HepG2 (cell line): ENCODE results near the gene COPZ1. TPM values are rescaled to one million over a fixed set of nuclear protein-coding genes. Genes with fewer than 3 reads are reported as not detected.

Experiments
- ATAC-seq: fragments of 200-7000 bp; cut with Tn5 transposase; 3 replicates; pipeline ENCODE4 v1.9.1; 2020; ENCODE audit warnings: mild to moderate bottlenecking, moderate library complexity
- BruUV-seq: library from RNA; stranded (reverse); fragments of 400-500 nt; replicated peaks from 2 replicates; lab custom pipeline; 2021; lab: Mats Ljungman, UMichigan
- CTCF ChIA-PET: fragments of 300-600 bp; formaldehyde crosslinking; extraction: SDS; loops from one replicate; lab custom pipeline; 2021; ENCODE audit warnings: low total read pairs, inconsistent platforms, low intra/inter-chr PET ratio; lab: Yijun Ruan, JAX
- POLR2A ChIA-PET: fragments of 350-600 bp; sonication (Branson Sonifier 250); formaldehyde crosslinking; loops from one replicate; lab custom pipeline; 2020; ENCODE audit warnings: antibody characterized with exemption, inconsistent platforms; lab: Yijun Ruan, JAX
- DNase-seq: peaks from one replicate; pipeline ENCODE4 v3.0.0-alpha.2; 2015; ENCODE audit warnings: low spot score
- FAIRE-seq: peaks from 3 replicates; lab custom pipeline; 2011; peaks lifted over from hg19 to GRCh38; lab: Jason Lieb, UNC
- H2AFZ ChIP-seq: one replicate; pipeline ENCODE4 v1.6.1; 2011; ENCODE audit warnings: low read length, inconsistent platforms
- H3K27ac ChIP-seq: fragments of 300-600 bp; 3 replicates; pipeline ENCODE4 v1.8.0; 2011; ENCODE audit warnings: mixed run types, mild to moderate bottlenecking, mixed read lengths, low read length, inconsistent platforms; ENCODE audit not compliant: insufficient read depth; ENCODE audit errors: extremely low read length
- H3K27me3 ChIP-seq, 2 experiments: fragments of 200-600 bp in 1 of 2; 2 replicates in 1 of 2; 3 replicates in 1 of 2; pipeline versions ENCODE4 v1.6.0 to v1.8.0; 2011; ENCODE audit warnings: low read length in 2 of 2, mild to moderate bottlenecking in 2 of 2, moderate library complexity in 2 of 2, inconsistent platforms in 1 of 2; ENCODE audit not compliant: insufficient read depth in 2 of 2, control insufficient read depth in 1 of 2
- H3K36me3 ChIP-seq, 2 experiments: fragments of 200-600 bp in 1 of 2; replicated peaks in 1 of 2; 2 replicates in 1 of 2; 3 replicates in 1 of 2; pipeline versions ENCODE4 v1.5.1 to v1.8.0; 2011; ENCODE audit warnings: low read length in 2 of 2, inconsistent platforms in 1 of 2; ENCODE audit not compliant: insufficient read depth in 2 of 2, control insufficient read depth in 1 of 2
- H3K4me1 ChIP-seq: 2 replicates; pipeline ENCODE4 v1.5.1; 2012; ENCODE audit warnings: low read length, inconsistent platforms; ENCODE audit not compliant: insufficient read depth
- H3K4me2 ChIP-seq: 2 replicates; pipeline ENCODE4 v1.6.0; 2011; ENCODE audit warnings: low read depth, low read length, inconsistent platforms
- H3K4me3 ChIP-seq, 3 experiments: fragments of 200-600 bp in 1 of 3; sonication (generic), shearing (Covaris generic) in 1 of 3; replicated peaks in 1 of 3; 2 replicates each; pipeline ENCODE4 v1.5.1; 2011 to 2016; ENCODE audit warnings: low read length in 3 of 3, inconsistent platforms in 2 of 3, low read depth in 2 of 3, mild to moderate bottlenecking in 2 of 3, control low read depth in 1 of 3, mixed read lengths in 1 of 3; ENCODE audit not compliant: insufficient read depth in 1 of 3
- H3K79me2 ChIP-seq: one replicate; pipeline ENCODE4 v1.6.1; 2011; ENCODE audit warnings: low read length, inconsistent platforms; ENCODE audit not compliant: insufficient read depth
- H3K9ac ChIP-seq: 2 replicates; pipeline ENCODE4 v1.6.0; 2011; ENCODE audit warnings: mild to moderate bottlenecking, low read depth, low read length, inconsistent platforms; ENCODE audit not compliant: insufficient read depth
- H3K9me3 ChIP-seq: 2 replicates; pipeline ENCODE4 v1.5.1; 2012; ENCODE audit warnings: mild to moderate bottlenecking, low read length
- H4K20me1 ChIP-seq: 2 replicates; pipeline ENCODE4 v1.6.0; 2011; ENCODE audit warnings: inconsistent platforms, mild to moderate bottlenecking, low read length, moderate library complexity; ENCODE audit not compliant: insufficient read depth
- CBX5 ChIP-seq: sonication (generic); formaldehyde crosslinking; IDR thresholded peaks from 2 replicates; pipeline ENCODE4 v1.4.0; 2020; ENCODE audit warnings: missing genetic modification reagents, borderline replicate concordance
- FOSL1 ChIP-seq: sonication (generic); formaldehyde crosslinking; IDR thresholded peaks from 2 replicates; pipeline ENCODE4 v1.9.0; 2021; ENCODE audit warnings: missing genetic modification reagents, borderline replicate concordance
- GTF3A ChIP-seq: sonication (generic); formaldehyde crosslinking; conservative IDR thresholded peaks from 2 replicates; pipeline ENCODE4 v1.4.0; 2020; ENCODE audit warnings: mild to moderate bottlenecking, missing genetic modification reagents
- KMT2A ChIP-seq: sonication (generic); formaldehyde crosslinking; IDR thresholded peaks from 2 replicates; pipeline ENCODE4 v1.4.0; 2020; ENCODE audit warnings: missing genetic modification reagents
- SRY ChIP-seq: sonication (generic); formaldehyde crosslinking; IDR thresholded peaks from 2 replicates; pipeline ENCODE4 v1.8.0; 2022; ENCODE audit warnings: mild to moderate bottlenecking, missing genetic modification reagents
- ZNF768 ChIP-seq: sonication (generic); formaldehyde crosslinking; IDR thresholded peaks from 2 replicates; pipeline ENCODE4 v1.4.0; 2020; ENCODE audit warnings: missing genetic modification reagents
- WGBS: methylation state at CpG from one replicate; pipeline ENCODE4 v1.1.6; 2017; ENCODE audit warnings: low lambda C conversion rate; 5-methylcytosine and 5-hydroxymethylcytosine counted together
- in situ Hi-C: cut with HindIII; loops from 2 replicates; pipeline ENCODE4 v1.10.0; 2017; ENCODE audit warnings: low pct_unique_long_range_greater_than_20kb; ENCODE audit not compliant: extremely low pct_ligation_motif_present
- intact Hi-C: fragments of 100-400 bp; cut with micrococcal nuclease; formaldehyde crosslinking; loops from one replicate; pipeline ENCODE4 v1.10.0; 2022; ENCODE audit not compliant: unreplicated experiment
- polyA plus RNA-seq, 8 experiments: library from polyadenylated mRNA; depleted of rRNA in 3 of 8; stranded (reverse) in 7 of 8; unstranded in 1 of 8; fragments of >200 nt; fragmentation: Illumina TruSeq in 4 of 8; extraction: Trizol in 4 of 8; gene quantifications; 2 replicates each; pipeline versions ENCODE4 v1.2.1 to v1.2.3, GENCODE V29; 2011 to 2016; ENCODE audit warnings: low read depth in 4 of 8, missing spikeins in 1 of 8, mixed read lengths in 1 of 8; ENCODE audit not compliant: insufficient read depth in 1 of 8
- total RNA-seq, 5 experiments: library from RNA; depleted of rRNA; stranded (reverse); fragments of >200 nt; fragmentation: Illumina TruSeq; extraction: Trizol; gene quantifications; 2 replicates each; pipeline ENCODE4 v1.2.3, GENCODE V29; 2016; ENCODE audit warnings: low read depth in 1 of 5
- TF ChIP-seq, protein P1 (sequence below): IDR thresholded peaks from 2 replicates; pipeline ENCODE4 v1.6.1; 2016; ENCODE audit warnings: missing genetic modification reagents, missing compliant biosample characterization
- TF ChIP-seq, protein P2 (sequence below): sonication (generic); formaldehyde crosslinking; IDR thresholded peaks from 2 replicates; pipeline ENCODE4 v1.8.1; 2023; ENCODE audit warnings: mild to moderate bottlenecking, inconsistent platforms, moderate library complexity, missing genetic modification reagents, borderline replicate concordance
- TF ChIP-seq, protein P3 (sequence below): sonication (generic); formaldehyde crosslinking; IDR thresholded peaks from 2 replicates; pipeline ENCODE4 v1.4.0; 2020; ENCODE audit warnings: missing genetic modification reagents, mild to moderate bottlenecking, borderline replicate concordance
- TF ChIP-seq, protein P4 (sequence below): sonication (generic); formaldehyde crosslinking; IDR thresholded peaks from 2 replicates; pipeline ENCODE4 v1.5.1; 2020; ENCODE audit warnings: mild to moderate bottlenecking, missing genetic modification reagents, borderline replicate concordance
- TF ChIP-seq, protein P5 (sequence below): sonication (generic); formaldehyde crosslinking; IDR thresholded peaks from 2 replicates; pipeline ENCODE4; 2020; ENCODE audit warnings: missing genetic modification reagents, mild to moderate bottlenecking, borderline replicate concordance
- TF ChIP-seq, protein P6 (sequence below): sonication (generic); formaldehyde crosslinking; IDR thresholded peaks from 2 replicates; pipeline ENCODE4 v1.8.0; 2022; ENCODE audit warnings: mild to moderate bottlenecking, missing genetic modification reagents; ENCODE audit not compliant: insufficient replicate concordance

Gene COPZ1
- total and polyA plus RNA-seq, 2 of the 13 experiments (the other 11 are each of a cell fraction or from before 2014, with no cell fraction given), result 125 to 184 TPM

DNA sequence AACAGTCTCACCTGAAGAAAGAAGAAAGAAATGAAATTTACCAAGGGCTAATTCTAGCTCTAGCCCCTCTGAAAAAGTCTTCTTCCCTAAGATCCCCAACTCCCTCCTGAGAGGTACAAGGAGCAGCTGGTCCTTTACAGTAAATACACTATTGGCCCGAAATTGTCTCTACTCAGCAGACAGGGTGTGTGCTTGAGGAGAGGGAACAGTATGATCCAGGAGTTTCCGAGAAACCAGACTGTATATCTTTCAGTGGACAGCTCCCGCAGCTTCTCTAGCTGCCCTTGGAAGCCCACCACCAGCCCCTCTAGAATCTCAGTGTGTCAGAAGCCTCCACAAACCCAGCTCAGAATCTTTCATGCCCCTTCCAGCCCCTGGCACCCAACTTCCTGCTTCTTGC lies 31.3 kb downstream of the COPZ1 start:
- H3K27ac ChIP-seq, result no peak overlapping the region
- POLR2A ChIA-PET, result interaction anchor here (0.8 to 1.5 kb wide), 2 partner anchors 50 to 70 kb away, joined by 3 to 4 read pairs; no protein-coding TSS in a partner anchor
- no peak for ATAC-seq
- H3K27me3 ChIP-seq, result no peaks in the 10 kb centered on the region; a peak in 1 of 5 replicates
- no peak overlapping the region for H3K4me3 ChIP-seq
- no peaks in the 10 kb centered on the region for H3K9me3 ChIP-seq
- peaks cover 62% of the 10 kb centered on the region for H3K4me1 ChIP-seq
- no peak for DNase-seq
- in situ Hi-C loops (no loop called here), intact Hi-C loops (no loop called here)
- FAIRE-seq, result no peak
- H3K9ac ChIP-seq, result no peak overlapping the region
- CTCF ChIA-PET, result no interaction called here
- BruUV-seq, result no TSS peak
- WGBS, result 100% methylated on average over 3 of the region's 3 CpGs
- H3K4me2 ChIP-seq, result no peak overlapping the region
- no peaks in the 10 kb centered on the region for H4K20me1 ChIP-seq
- H3K79me2 ChIP-seq, result no peaks in the 10 kb centered on the region
- H2AFZ ChIP-seq, result no peak overlapping the region
- H3K36me3 ChIP-seq, result peaks cover 1 to 3% of the 10 kb centered on the region in 2 experiments; a peak in 4 of 5 replicates
- TF ChIP-seq GTF3A (CRISPR knock-in tag) (no peak), ZNF768 (CRISPR knock-in tag) (no peak), FOSL1 (no peak), KMT2A (CRISPR knock-in tag) (no peak), CBX5 (CRISPR knock-in tag) (no peak), SRY (CRISPR knock-in tag) (no peak)
- TF ChIP-seq, protein P1, sequence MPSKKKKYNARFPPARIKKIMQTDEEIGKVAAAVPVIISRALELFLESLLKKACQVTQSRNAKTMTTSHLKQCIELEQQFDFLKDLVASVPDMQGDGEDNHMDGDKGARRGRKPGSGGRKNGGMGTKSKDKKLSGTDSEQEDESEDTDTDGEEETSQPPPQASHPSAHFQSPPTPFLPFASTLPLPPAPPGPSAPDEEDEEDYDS, result no peak
- TF ChIP-seq, protein P2, sequence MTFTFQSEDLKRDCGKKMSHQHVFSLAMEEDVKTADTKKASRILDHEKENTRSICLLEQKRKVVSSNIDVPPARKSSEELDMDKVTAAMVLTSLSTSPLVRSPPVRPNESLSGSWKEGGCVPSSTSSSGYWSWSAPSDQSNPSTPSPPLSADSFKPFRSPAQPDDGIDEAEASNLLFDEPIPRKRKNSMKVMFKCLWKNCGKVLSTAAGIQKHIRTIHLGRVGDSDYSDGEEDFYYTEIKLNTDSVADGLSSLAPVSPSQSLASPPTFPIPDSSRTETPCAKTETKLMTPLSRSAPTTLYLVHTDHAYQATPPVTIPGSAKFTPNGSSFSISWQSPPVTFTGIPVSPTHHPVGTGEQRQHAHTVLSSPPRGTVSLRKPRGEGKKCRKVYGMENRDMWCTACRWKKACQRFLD (CRISPR knock-in tag), result no peak
- TF ChIP-seq, protein P3, sequence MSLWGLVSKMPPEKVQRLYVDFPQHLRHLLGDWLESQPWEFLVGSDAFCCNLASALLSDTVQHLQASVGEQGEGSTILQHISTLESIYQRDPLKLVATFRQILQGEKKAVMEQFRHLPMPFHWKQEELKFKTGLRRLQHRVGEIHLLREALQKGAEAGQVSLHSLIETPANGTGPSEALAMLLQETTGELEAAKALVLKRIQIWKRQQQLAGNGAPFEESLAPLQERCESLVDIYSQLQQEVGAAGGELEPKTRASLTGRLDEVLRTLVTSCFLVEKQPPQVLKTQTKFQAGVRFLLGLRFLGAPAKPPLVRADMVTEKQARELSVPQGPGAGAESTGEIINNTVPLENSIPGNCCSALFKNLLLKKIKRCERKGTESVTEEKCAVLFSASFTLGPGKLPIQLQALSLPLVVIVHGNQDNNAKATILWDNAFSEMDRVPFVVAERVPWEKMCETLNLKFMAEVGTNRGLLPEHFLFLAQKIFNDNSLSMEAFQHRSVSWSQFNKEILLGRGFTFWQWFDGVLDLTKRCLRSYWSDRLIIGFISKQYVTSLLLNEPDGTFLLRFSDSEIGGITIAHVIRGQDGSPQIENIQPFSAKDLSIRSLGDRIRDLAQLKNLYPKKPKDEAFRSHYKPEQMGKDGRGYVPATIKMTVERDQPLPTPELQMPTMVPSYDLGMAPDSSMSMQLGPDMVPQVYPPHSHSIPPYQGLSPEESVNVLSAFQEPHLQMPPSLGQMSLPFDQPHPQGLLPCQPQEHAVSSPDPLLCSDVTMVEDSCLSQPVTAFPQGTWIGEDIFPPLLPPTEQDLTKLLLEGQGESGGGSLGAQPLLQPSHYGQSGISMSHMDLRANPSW (CRISPR knock-in tag), result no peak
- TF ChIP-seq, protein P4, sequence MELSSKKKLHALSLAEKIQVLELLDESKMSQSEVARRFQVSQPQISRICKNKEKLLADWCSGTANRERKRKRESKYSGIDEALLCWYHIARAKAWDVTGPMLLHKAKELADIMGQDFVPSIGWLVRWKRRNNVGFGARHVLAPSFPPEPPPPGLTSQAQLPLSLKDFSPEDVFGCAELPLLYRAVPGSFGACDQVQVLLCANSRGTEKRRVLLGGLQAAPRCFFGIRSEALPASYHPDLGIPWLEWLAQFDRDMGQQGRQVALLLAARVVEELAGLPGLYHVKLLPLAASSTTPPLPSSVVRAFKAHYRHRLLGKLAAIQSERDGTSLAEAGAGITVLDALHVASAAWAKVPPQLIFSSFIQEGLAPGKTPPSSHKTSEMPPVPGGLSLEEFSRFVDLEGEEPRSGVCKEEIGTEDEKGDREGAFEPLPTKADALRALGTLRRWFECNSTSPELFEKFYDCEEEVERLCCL (CRISPR knock-in tag), result no peak
- TF ChIP-seq, protein P5, sequence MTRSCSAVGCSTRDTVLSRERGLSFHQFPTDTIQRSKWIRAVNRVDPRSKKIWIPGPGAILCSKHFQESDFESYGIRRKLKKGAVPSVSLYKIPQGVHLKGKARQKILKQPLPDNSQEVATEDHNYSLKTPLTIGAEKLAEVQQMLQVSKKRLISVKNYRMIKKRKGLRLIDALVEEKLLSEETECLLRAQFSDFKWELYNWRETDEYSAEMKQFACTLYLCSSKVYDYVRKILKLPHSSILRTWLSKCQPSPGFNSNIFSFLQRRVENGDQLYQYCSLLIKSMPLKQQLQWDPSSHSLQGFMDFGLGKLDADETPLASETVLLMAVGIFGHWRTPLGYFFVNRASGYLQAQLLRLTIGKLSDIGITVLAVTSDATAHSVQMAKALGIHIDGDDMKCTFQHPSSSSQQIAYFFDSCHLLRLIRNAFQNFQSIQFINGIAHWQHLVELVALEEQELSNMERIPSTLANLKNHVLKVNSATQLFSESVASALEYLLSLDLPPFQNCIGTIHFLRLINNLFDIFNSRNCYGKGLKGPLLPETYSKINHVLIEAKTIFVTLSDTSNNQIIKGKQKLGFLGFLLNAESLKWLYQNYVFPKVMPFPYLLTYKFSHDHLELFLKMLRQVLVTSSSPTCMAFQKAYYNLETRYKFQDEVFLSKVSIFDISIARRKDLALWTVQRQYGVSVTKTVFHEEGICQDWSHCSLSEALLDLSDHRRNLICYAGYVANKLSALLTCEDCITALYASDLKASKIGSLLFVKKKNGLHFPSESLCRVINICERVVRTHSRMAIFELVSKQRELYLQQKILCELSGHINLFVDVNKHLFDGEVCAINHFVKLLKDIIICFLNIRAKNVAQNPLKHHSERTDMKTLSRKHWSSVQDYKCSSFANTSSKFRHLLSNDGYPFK, result no peak
- TF ChIP-seq, protein P6, sequence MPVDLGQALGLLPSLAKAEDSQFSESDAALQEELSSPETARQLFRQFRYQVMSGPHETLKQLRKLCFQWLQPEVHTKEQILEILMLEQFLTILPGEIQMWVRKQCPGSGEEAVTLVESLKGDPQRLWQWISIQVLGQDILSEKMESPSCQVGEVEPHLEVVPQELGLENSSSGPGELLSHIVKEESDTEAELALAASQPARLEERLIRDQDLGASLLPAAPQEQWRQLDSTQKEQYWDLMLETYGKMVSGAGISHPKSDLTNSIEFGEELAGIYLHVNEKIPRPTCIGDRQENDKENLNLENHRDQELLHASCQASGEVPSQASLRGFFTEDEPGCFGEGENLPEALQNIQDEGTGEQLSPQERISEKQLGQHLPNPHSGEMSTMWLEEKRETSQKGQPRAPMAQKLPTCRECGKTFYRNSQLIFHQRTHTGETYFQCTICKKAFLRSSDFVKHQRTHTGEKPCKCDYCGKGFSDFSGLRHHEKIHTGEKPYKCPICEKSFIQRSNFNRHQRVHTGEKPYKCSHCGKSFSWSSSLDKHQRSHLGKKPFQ, result no peak
